SK-N-SH (cell line): ENCODE results near the gene ARHGAP23. TPM values are rescaled to one million over a fixed set of nuclear protein-coding genes. Genes with fewer than 3 reads are reported as not detected.

Experiments used
- CTCF ChIA-PET: fragments of 300-600, 350-600 bp; formaldehyde crosslinking; extraction: SDS; loops from one replicate; lab custom pipeline; 2021; lab: Yijun Ruan, JAX
- POLR2A ChIA-PET: fragments of 350-600 bp; sonication (Branson Sonifier 250); formaldehyde crosslinking; extraction: SDS; loops from one replicate; lab custom pipeline; 2020; ENCODE audit warnings: antibody characterized with exemption, inconsistent platforms; lab: Yijun Ruan, JAX
- DNase-seq: peaks from one replicate; pipeline ENCODE4 v3.0.0; 2012
- H2AFZ ChIP-seq: fragments of 200-600 bp; sonication (generic); 2 replicates; pipeline ENCODE4 v1.8.1; 2016; ENCODE audit warnings: antibody characterized with exemption, mild to moderate bottlenecking, low read depth
- H3F3A ChIP-seq: fragments of 200-600 bp; sonication (generic); replicated peaks from 2 replicates; pipeline ENCODE3; 2016; ENCODE audit warnings: antibody characterized with exemption, mild to moderate bottlenecking; ENCODE audit not compliant: insufficient read depth
- H3K27ac ChIP-seq, 2 experiments: fragments of 200-500 bp in 1 of 2; fragments of 200-600 bp in 1 of 2; sonication (Bioruptor generic) in 1 of 2; sonication (generic), shearing (Covaris generic) in 1 of 2; 2 replicates each; pipeline versions ENCODE4 v1.5.1 to v1.6.1; 2014 to 2016; ENCODE audit warnings: low read depth in 2 of 2, inconsistent platforms in 1 of 2, low read length in 1 of 2, mild to moderate bottlenecking in 1 of 2, mixed read lengths in 1 of 2
- H3K27me3 ChIP-seq: fragments of 200-600 bp; sonication (generic), shearing (Covaris generic); 2 replicates; pipeline ENCODE4 v1.6.1; 2016; ENCODE audit warnings: mixed run types; ENCODE audit not compliant: insufficient read depth
- H3K36me3 ChIP-seq, 2 experiments: fragments of 200-500 bp in 1 of 2; fragments of 200-600 bp in 1 of 2; sonication (Bioruptor generic) in 1 of 2; sonication (generic) in 1 of 2; replicated peaks in 1 of 2; 2 replicates each; pipeline versions ENCODE3 to v1.5.1; 2014 to 2016; ENCODE audit warnings: low read length in 1 of 2, mild to moderate bottlenecking in 1 of 2; ENCODE audit not compliant: insufficient read depth in 2 of 2, control insufficient read depth in 1 of 2
- H3K4me1 ChIP-seq, 2 experiments: fragments of 200-500 bp in 1 of 2; fragments of 200-600 bp in 1 of 2; sonication (Bioruptor generic) in 1 of 2; sonication (generic), shearing (Covaris generic) in 1 of 2; 2 replicates each; pipeline versions ENCODE4 v1.5.1 to v1.6.1; 2014 to 2016; ENCODE audit warnings: low read depth in 1 of 2, low read length in 1 of 2, mixed run types in 1 of 2; ENCODE audit not compliant: insufficient read depth in 2 of 2, control insufficient read depth in 1 of 2
- H3K4me2 ChIP-seq: fragments of 200-600 bp; sonication (generic), shearing (Covaris generic); 2 replicates; pipeline ENCODE4 v1.6.1; 2017; ENCODE audit warnings: mixed run types
- H3K4me3 ChIP-seq, 2 experiments: fragments of 200-500 bp in 1 of 2; fragments of 200-600 bp in 1 of 2; sonication (Bioruptor generic) in 1 of 2; sonication (generic), shearing (Covaris generic) in 1 of 2; 2 replicates each; pipeline versions ENCODE4 v1.5.1 to v1.8.1; 2014 to 2016; ENCODE audit warnings: low read depth in 2 of 2, inconsistent platforms in 1 of 2, low read length in 1 of 2, mild to moderate bottlenecking in 1 of 2, mixed read lengths in 1 of 2, moderate library complexity in 1 of 2
- H3K79me2 ChIP-seq: fragments of 200-600 bp; sonication (generic); 2 replicates; pipeline ENCODE4 v1.8.1; 2017; ENCODE audit warnings: mild to moderate bottlenecking; ENCODE audit not compliant: insufficient read depth
- H3K9ac ChIP-seq: fragments of 200-600 bp; sonication (generic); 2 replicates; pipeline ENCODE4 v1.6.1; 2017; ENCODE audit warnings: mixed run types
- H3K9me2 ChIP-seq: fragments of 200-600 bp; sonication (generic); 2 replicates; pipeline ENCODE4 v1.6.1; 2017; ENCODE audit warnings: mixed run types
- H3K9me3 ChIP-seq: fragments of 200-600 bp; sonication (generic); 2 replicates; pipeline ENCODE4 v1.6.1; 2017; ENCODE audit warnings: mixed run types, mild to moderate bottlenecking, moderate library complexity
- H4K20me1 ChIP-seq: fragments of 200-600 bp; sonication (generic); 2 replicates; pipeline ENCODE4 v1.6.1; 2017; ENCODE audit warnings: mild to moderate bottlenecking, mixed run types; ENCODE audit not compliant: insufficient read depth
- CHD2 ChIP-seq: fragments of 150-350 bp; IDR thresholded peaks from 2 replicates; pipeline ENCODE4 v1.6.1; 2018; ENCODE audit warnings: low read length; ENCODE audit not compliant: partially characterized antibody
- ELF1 ChIP-seq: IDR thresholded peaks from 2 replicates; pipeline ENCODE4 v1.4.0; 2012
- EZH2phosphoT487 ChIP-seq: fragments of 200-600 bp; sonication (generic); IDR thresholded peaks from 2 replicates; pipeline ENCODE4 v1.6.1; 2017; ENCODE audit warnings: low read depth, mixed run types, mild to moderate bottlenecking, antibody characterized with exemption, moderate library complexity, borderline replicate concordance
- FOXM1 ChIP-seq: IDR thresholded peaks from 2 replicates; pipeline ENCODE4 v1.4.0; 2012; ENCODE audit warnings: low read depth, mild to moderate bottlenecking
- GABPA ChIP-seq: IDR thresholded peaks from 2 replicates; pipeline ENCODE4 v1.4.0; 2012; ENCODE audit warnings: low read depth, mild to moderate bottlenecking
- JUND ChIP-seq: IDR thresholded peaks from 2 replicates; pipeline ENCODE4 v1.4.0; 2012
- MEF2A ChIP-seq: IDR thresholded peaks from 2 replicates; pipeline ENCODE4 v1.4.0; 2012; ENCODE audit warnings: low read depth, borderline replicate concordance
- NFIC ChIP-seq: IDR thresholded peaks from 2 replicates; pipeline ENCODE4 v1.4.0; 2012; ENCODE audit warnings: borderline replicate concordance
- NRF1 ChIP-seq: IDR thresholded peaks from 2 replicates; pipeline ENCODE4 v1.6.1; 2012; ENCODE audit warnings: low read depth, mild to moderate bottlenecking, low read length
- POLR2AphosphoS5 ChIP-seq: IDR thresholded peaks from 2 replicates; pipeline ENCODE4 v1.6.1; 2012; ENCODE audit warnings: low read depth, low read length
- RAD21 ChIP-seq: IDR thresholded peaks from 2 replicates; pipeline ENCODE4 v1.6.1; 2012; ENCODE audit warnings: mild to moderate bottlenecking, low read length
- RFX5 ChIP-seq: IDR thresholded peaks from 2 replicates; pipeline ENCODE4 v1.6.1; 2012; ENCODE audit warnings: mild to moderate bottlenecking, improper control_type of control experiment, low read length
- RXRA ChIP-seq: IDR thresholded peaks from 2 replicates; pipeline ENCODE4 v1.4.0; 2012; ENCODE audit warnings: low read depth, mild to moderate bottlenecking, borderline replicate concordance
- SIN3A ChIP-seq: IDR thresholded peaks from 2 replicates; pipeline ENCODE4 v1.6.1; 2012; ENCODE audit warnings: low read depth, mild to moderate bottlenecking, low read length, moderate library complexity, borderline replicate concordance
- SMC3 ChIP-seq: IDR thresholded peaks from 2 replicates; pipeline ENCODE4 v1.6.1; 2012; ENCODE audit warnings: low read depth, low read length, improper control_type of control experiment
- TAF1 ChIP-seq: IDR thresholded peaks from 2 replicates; pipeline ENCODE4 v1.6.1; 2012; ENCODE audit warnings: low read depth, mild to moderate bottlenecking, low read length, moderate library complexity, borderline replicate concordance
- TCF12 ChIP-seq: IDR thresholded peaks from 2 replicates; pipeline ENCODE4 v1.4.0; 2012
- YY1 ChIP-seq: IDR thresholded peaks from 2 replicates; pipeline ENCODE4 v1.4.0; 2012; ENCODE audit warnings: low read depth, mild to moderate bottlenecking
- WGBS: methylation state at CpG from one replicate; pipeline ENCODE4 v1.1.6; 2017; ENCODE audit warnings: low lambda C conversion rate; 5-methylcytosine and 5-hydroxymethylcytosine counted together
- polyA plus RNA-seq, 3 experiments: library from polyadenylated mRNA; depleted of rRNA; stranded (reverse); fragments of >200 nt; gene quantifications; 2 replicates each; pipeline ENCODE4 v1.2.3, GENCODE V29; 2012
- TF ChIP-seq, protein P1 (sequence below): IDR thresholded peaks from 2 replicates; pipeline ENCODE4 v1.4.0; 2012; ENCODE audit warnings: low read depth
- TF ChIP-seq, protein P2 (sequence below): IDR thresholded peaks from 2 replicates; pipeline ENCODE4 v1.4.0; 2012; ENCODE audit warnings: low read depth, borderline replicate concordance
- TF ChIP-seq, protein P3 (sequence below): fragments of 150-350 bp; IDR thresholded peaks from 2 replicates; pipeline ENCODE4 v1.6.1; 2016; ENCODE audit warnings: mild to moderate bottlenecking, low read depth, low read length
- TF ChIP-seq, protein P4 (sequence below): fragments of 150-350 bp; IDR thresholded peaks from 2 replicates; pipeline ENCODE4 v1.6.1; 2017; ENCODE audit warnings: antibody characterized with exemption, low read length, low read depth, borderline replicate concordance
- TF ChIP-seq, protein P5 (sequence below): fragments of 200-600 bp; sonication (generic); IDR thresholded peaks from 2 replicates; pipeline ENCODE4 v1.6.1; 2017; ENCODE audit warnings: antibody characterized with exemption, mild to moderate bottlenecking, moderate library complexity

ARHGAP23 gene
- polyA plus RNA-seq, 1 of the 3 experiments (the other 2 are of a cell fraction), result 19.2 TPM

DNA sequence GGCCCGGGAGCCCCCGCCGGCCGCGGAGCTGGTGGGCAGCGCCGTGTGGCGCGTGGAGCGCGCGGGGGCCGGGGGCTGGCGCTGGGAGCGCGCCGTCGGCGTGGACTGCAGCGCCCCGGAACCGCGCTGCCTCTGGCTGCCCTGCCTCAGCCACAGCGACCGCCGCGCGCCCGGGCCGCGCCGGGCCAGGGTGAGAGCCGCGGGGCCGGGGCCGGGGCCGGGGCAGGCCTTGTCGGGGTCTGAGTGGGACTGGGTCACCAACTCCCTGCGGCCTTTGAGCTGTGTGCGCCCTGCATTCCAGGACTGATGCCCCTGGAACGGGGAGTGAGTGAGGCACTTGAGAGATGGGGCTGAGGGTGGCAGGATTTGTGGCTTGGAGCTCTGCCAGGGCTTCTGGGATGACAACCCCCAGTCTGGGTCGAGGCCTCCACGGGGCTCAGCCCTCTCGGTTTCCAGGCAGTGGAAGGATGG lies 25.7 kb downstream of the ARHGAP23 start:
- H3F3A ChIP-seq, result peaks cover 6% of the 10 kb centered on the region
- no peak for TF ChIP-seq JUND
- TF ChIP-seq RXRA, result no peak
- no peak for TF ChIP-seq GABPA
- TF ChIP-seq TCF12, result no peak
- TF ChIP-seq YY1, result no peak
- TF ChIP-seq NFIC, result peak; percentile 57; the same call in 1 of the 2 replicates
- TF ChIP-seq, all 33 proteins: peak for 1
- peak overlapping the region; percentile 88 for H3K4me2 ChIP-seq
- 0% methylated on average over 4 of the region's 44 CpGs for WGBS
- peaks cover 45 to 58% of the 10 kb centered on the region in 2 experiments; a peak in 3 of 4 replicates for H3K4me1 ChIP-seq
- DNase-seq, result peak; percentile 78
- no peaks in the 10 kb centered on the region for H3K9me2 ChIP-seq
- peak overlapping the region; percentile 51 to 64 for H3K4me3 ChIP-seq
- H3K36me3 ChIP-seq, result peaks cover 0 to 13% of the 10 kb centered on the region in 2 experiments
- peaks cover 44% of the 10 kb centered on the region for H4K20me1 ChIP-seq
- CTCF ChIA-PET, result interaction anchor here (0.6 to 2.5 kb wide), 8 partner anchors 9 to 209 kb away, joined by 4 to 12 read pairs (median 6); no protein-coding TSS in a partner anchor
- no peaks in the 10 kb centered on the region for H3K27me3 ChIP-seq
- no peaks in the 10 kb centered on the region for H3K9me3 ChIP-seq
- POLR2A ChIA-PET, result interaction anchor here (1.8 kb wide), 1 partner anchor 11 kb away, joined by 6 read pairs; no protein-coding TSS in a partner anchor
- H2AFZ ChIP-seq, result no peak overlapping the region
- H3K27ac ChIP-seq, result peak overlapping the region; percentile 71 to 80
- peaks cover 94% of the 10 kb centered on the region for H3K79me2 ChIP-seq
- H3K9ac ChIP-seq, result peak overlapping the region; percentile 70; the same call in 1 of the 2 replicates

DNA sequence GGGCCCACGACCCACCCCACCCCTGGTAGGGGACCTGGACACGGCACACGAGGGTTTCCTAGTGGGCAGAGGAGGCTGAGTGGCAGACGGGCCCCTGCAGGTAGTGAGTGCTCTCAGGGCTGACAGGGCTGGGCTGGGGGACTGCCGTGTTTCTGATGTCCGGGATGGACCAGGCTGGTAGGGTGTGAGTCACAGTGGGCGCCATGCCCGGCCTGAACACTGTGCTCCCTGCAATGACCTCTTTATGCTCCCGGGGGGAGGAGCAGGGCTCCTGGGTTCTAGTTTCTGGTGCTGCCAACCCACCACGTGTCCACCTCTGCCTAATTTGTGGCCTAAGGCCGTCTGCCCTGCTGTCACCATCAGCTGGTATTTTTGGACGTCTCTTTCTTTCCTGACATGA lies 26.3 kb downstream of the ARHGAP23 start:
- Histone ChIP-seq H3K9me3 (no peaks in the 10 kb centered on the region), H3F3A (peaks cover 6% of the 10 kb centered on the region), H3K27ac (peak overlapping the region; percentile 71 to 80), H3K79me2 (peaks cover 91% of the 10 kb centered on the region), H3K9ac (peak overlapping the region; percentile 70; the same call in 1 of the 2 replicates), H3K36me3 (peaks cover 0 to 18% of the 10 kb centered on the region in 2 experiments), H3K4me1 (peaks cover 48 to 53% of the 10 kb centered on the region in 2 experiments; a peak in 3 of 4 replicates), H4K20me1 (peaks cover 49% of the 10 kb centered on the region), H3K27me3 (no peaks in the 10 kb centered on the region), H3K4me2 (peak overlapping the region; percentile 88), H2AFZ (no peak overlapping the region), H3K4me3 (peak overlapping the region; percentile 51 to 64; a peak in 3 of 4 replicates), H3K9me2 (no peaks in the 10 kb centered on the region)
- DNase-seq, result peak; percentile 84
- WGBS, result 5% methylated on average over 12 of the region's 12 CpGs
- CTCF ChIA-PET, result interaction anchor here (0.6 to 2.5 kb wide), 7 partner anchors 9 to 208 kb away, joined by 4 to 12 read pairs (median 6); no protein-coding TSS in a partner anchor
- POLR2A ChIA-PET, result interaction anchor here (1.8 kb wide), 1 partner anchor 11 kb away, joined by 6 read pairs; no protein-coding TSS in a partner anchor
- TF ChIP-seq MEF2A, result no peak
- TF ChIP-seq, protein P1, sequence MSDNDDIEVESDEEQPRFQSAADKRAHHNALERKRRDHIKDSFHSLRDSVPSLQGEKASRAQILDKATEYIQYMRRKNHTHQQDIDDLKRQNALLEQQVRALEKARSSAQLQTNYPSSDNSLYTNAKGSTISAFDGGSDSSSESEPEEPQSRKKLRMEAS, result peak; percentile 89
- TF ChIP-seq ELF1, result no peak
- TF ChIP-seq FOXM1, result no peak; the same call in 1 of the 2 replicates
- peak; percentile 72 for TF ChIP-seq TCF12
- TF ChIP-seq, protein P2, sequence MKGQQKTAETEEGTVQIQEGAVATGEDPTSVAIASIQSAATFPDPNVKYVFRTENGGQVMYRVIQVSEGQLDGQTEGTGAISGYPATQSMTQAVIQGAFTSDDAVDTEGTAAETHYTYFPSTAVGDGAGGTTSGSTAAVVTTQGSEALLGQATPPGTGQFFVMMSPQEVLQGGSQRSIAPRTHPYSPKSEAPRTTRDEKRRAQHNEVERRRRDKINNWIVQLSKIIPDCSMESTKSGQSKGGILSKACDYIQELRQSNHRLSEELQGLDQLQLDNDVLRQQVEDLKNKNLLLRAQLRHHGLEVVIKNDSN, result peak; percentile 73; the same call in 1 of the 2 replicates
- TF ChIP-seq, protein P3, sequence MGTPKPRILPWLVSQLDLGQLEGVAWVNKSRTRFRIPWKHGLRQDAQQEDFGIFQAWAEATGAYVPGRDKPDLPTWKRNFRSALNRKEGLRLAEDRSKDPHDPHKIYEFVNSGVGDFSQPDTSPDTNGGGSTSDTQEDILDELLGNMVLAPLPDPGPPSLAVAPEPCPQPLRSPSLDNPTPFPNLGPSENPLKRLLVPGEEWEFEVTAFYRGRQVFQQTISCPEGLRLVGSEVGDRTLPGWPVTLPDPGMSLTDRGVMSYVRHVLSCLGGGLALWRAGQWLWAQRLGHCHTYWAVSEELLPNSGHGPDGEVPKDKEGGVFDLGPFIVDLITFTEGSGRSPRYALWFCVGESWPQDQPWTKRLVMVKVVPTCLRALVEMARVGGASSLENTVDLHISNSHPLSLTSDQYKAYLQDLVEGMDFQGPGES, result no peak
- TF ChIP-seq SMC3, result peak; percentile 12; the same call in 1 of the 2 replicates
- TF ChIP-seq EZH2phosphoT487, result no peak
- no peak for TF ChIP-seq RFX5
- peak; percentile 100 for TF ChIP-seq RXRA
- no peak for TF ChIP-seq RAD21
- TF ChIP-seq SIN3A, result peak; percentile 91; the same call in 1 of the 2 replicates
- no peak; the same call in 1 of the 2 replicates for TF ChIP-seq POLR2AphosphoS5
- TF ChIP-seq, protein P4, sequence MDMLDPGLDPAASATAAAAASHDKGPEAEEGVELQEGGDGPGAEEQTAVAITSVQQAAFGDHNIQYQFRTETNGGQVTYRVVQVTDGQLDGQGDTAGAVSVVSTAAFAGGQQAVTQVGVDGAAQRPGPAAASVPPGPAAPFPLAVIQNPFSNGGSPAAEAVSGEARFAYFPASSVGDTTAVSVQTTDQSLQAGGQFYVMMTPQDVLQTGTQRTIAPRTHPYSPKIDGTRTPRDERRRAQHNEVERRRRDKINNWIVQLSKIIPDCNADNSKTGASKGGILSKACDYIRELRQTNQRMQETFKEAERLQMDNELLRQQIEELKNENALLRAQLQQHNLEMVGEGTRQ, result no peak
- 0 out of 2 replicates have a peak, but pooled peaks have one; percentile 29 for TF ChIP-seq TAF1
- TF ChIP-seq NRF1, result no peak
- TF ChIP-seq JUND, result no peak; the same call in 1 of the 2 replicates
- TF ChIP-seq YY1, result no peak
- TF ChIP-seq CHD2, result no peak
- TF ChIP-seq, protein P5, sequence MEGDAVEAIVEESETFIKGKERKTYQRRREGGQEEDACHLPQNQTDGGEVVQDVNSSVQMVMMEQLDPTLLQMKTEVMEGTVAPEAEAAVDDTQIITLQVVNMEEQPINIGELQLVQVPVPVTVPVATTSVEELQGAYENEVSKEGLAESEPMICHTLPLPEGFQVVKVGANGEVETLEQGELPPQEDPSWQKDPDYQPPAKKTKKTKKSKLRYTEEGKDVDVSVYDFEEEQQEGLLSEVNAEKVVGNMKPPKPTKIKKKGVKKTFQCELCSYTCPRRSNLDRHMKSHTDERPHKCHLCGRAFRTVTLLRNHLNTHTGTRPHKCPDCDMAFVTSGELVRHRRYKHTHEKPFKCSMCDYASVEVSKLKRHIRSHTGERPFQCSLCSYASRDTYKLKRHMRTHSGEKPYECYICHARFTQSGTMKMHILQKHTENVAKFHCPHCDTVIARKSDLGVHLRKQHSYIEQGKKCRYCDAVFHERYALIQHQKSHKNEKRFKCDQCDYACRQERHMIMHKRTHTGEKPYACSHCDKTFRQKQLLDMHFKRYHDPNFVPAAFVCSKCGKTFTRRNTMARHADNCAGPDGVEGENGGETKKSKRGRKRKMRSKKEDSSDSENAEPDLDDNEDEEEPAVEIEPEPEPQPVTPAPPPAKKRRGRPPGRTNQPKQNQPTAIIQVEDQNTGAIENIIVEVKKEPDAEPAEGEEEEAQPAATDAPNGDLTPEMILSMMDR, result no peak
